H1 (cell line): ENCODE results near the gene SUSD6. TPM values are rescaled to one million over a fixed set of nuclear protein-coding genes. Genes with fewer than 3 reads are reported as not detected.

Source experiments
- polyA plus RNA-seq, 7 experiments: library from polyadenylated mRNA; depleted of rRNA in 3 of 7; stranded (reverse) in 5 of 7; unstranded in 2 of 7; fragments of >200 nt in 5 of 7; fragments of 200-250 nt in 2 of 7; gene quantifications; 1 replicate in 5 of 7; 2 replicates in 1 of 7; 4 replicates in 1 of 7; pipeline versions ENCODE4 v1.2.1 to v1.2.3, GENCODE V29; 2011 to 2013; ENCODE audit warnings: missing spikeins in 2 of 7, mixed read lengths in 2 of 7
- total RNA-seq: library from RNA; stranded (reverse); fragmentation: NEBNext Ultra II Directional; extraction: Animal tissue kit (Norgen Biotek cat#: 25700); gene quantifications from 2 replicates; pipeline ENCODE4 v1.2.1, GENCODE V29; 2021
- TF ChIP-seq, protein P1 (sequence below): fragments of 300-600 bp; sonication (generic); IDR thresholded peaks from 2 replicates; pipeline ENCODE4 v1.7.1; 2012; ENCODE audit warnings: low read length, moderate library complexity, mild to moderate bottlenecking, inconsistent platforms; ENCODE audit not compliant: insufficient replicate concordance
- TF ChIP-seq, protein P2 (sequence below): IDR thresholded peaks from 2 replicates; pipeline ENCODE4 v1.6.1; 2012; ENCODE audit warnings: inconsistent platforms

The SUSD6 gene
- total and polyA plus RNA-seq, 2 of the 8 experiments (the other 6 are each of a cell fraction or from before 2014, with no cell fraction given) = 3.0 to 3.8 TPM

- TF ChIP-seq, protein P1, sequence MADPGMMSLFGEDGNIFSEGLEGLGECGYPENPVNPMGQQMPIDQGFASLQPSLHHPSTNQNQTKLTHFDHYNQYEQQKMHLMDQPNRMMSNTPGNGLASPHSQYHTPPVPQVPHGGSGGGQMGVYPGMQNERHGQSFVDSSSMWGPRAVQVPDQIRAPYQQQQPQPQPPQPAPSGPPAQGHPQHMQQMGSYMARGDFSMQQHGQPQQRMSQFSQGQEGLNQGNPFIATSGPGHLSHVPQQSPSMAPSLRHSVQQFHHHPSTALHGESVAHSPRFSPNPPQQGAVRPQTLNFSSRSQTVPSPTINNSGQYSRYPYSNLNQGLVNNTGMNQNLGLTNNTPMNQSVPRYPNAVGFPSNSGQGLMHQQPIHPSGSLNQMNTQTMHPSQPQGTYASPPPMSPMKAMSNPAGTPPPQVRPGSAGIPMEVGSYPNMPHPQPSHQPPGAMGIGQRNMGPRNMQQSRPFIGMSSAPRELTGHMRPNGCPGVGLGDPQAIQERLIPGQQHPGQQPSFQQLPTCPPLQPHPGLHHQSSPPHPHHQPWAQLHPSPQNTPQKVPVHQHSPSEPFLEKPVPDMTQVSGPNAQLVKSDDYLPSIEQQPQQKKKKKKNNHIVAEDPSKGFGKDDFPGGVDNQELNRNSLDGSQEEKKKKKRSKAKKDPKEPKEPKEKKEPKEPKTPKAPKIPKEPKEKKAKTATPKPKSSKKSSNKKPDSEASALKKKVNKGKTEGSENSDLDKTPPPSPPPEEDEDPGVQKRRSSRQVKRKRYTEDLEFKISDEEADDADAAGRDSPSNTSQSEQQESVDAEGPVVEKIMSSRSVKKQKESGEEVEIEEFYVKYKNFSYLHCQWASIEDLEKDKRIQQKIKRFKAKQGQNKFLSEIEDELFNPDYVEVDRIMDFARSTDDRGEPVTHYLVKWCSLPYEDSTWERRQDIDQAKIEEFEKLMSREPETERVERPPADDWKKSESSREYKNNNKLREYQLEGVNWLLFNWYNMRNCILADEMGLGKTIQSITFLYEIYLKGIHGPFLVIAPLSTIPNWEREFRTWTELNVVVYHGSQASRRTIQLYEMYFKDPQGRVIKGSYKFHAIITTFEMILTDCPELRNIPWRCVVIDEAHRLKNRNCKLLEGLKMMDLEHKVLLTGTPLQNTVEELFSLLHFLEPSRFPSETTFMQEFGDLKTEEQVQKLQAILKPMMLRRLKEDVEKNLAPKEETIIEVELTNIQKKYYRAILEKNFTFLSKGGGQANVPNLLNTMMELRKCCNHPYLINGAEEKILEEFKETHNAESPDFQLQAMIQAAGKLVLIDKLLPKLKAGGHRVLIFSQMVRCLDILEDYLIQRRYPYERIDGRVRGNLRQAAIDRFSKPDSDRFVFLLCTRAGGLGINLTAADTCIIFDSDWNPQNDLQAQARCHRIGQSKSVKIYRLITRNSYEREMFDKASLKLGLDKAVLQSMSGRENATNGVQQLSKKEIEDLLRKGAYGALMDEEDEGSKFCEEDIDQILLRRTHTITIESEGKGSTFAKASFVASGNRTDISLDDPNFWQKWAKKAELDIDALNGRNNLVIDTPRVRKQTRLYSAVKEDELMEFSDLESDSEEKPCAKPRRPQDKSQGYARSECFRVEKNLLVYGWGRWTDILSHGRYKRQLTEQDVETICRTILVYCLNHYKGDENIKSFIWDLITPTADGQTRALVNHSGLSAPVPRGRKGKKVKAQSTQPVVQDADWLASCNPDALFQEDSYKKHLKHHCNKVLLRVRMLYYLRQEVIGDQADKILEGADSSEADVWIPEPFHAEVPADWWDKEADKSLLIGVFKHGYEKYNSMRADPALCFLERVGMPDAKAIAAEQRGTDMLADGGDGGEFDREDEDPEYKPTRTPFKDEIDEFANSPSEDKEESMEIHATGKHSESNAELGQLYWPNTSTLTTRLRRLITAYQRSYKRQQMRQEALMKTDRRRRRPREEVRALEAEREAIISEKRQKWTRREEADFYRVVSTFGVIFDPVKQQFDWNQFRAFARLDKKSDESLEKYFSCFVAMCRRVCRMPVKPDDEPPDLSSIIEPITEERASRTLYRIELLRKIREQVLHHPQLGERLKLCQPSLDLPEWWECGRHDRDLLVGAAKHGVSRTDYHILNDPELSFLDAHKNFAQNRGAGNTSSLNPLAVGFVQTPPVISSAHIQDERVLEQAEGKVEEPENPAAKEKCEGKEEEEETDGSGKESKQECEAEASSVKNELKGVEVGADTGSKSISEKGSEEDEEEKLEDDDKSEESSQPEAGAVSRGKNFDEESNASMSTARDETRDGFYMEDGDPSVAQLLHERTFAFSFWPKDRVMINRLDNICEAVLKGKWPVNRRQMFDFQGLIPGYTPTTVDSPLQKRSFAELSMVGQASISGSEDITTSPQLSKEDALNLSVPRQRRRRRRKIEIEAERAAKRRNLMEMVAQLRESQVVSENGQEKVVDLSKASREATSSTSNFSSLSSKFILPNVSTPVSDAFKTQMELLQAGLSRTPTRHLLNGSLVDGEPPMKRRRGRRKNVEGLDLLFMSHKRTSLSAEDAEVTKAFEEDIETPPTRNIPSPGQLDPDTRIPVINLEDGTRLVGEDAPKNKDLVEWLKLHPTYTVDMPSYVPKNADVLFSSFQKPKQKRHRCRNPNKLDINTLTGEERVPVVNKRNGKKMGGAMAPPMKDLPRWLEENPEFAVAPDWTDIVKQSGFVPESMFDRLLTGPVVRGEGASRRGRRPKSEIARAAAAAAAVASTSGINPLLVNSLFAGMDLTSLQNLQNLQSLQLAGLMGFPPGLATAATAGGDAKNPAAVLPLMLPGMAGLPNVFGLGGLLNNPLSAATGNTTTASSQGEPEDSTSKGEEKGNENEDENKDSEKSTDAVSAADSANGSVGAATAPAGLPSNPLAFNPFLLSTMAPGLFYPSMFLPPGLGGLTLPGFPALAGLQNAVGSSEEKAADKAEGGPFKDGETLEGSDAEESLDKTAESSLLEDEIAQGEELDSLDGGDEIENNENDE = no peak
- TF ChIP-seq, protein P2, sequence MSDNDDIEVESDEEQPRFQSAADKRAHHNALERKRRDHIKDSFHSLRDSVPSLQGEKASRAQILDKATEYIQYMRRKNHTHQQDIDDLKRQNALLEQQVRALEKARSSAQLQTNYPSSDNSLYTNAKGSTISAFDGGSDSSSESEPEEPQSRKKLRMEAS = no peak
Observed at GRCh38 chr14:69651664-69652063, 40.3 kb downstream of the SUSD6 start (continued).
